Chondrocyte (in vitro differentiated cells): ENCODE results near the gene SIRT6. TPM values are rescaled to one million over a fixed set of nuclear protein-coding genes. Genes with fewer than 3 reads are reported as not detected.
"Not testable (repeated sequence)": the region's sequence is repeated elsewhere in the genome, so short reads cannot be mapped to it uniquely, and the experiment has no call there.

Experiments
- DNase-seq: peaks from one replicate; pipeline ENCODE4 v3.0.0; 2021; ENCODE audit warnings: mixed read lengths, low spot score
- H3K27ac Mint-ChIP-seq: one replicate; pipeline ENCODE4 v1.8.0; 2021; ENCODE audit warnings: mild to moderate bottlenecking, moderate library complexity, mixed read lengths; ENCODE audit not compliant: unreplicated experiment
- H3K27me3 Mint-ChIP-seq: 2 replicates; pipeline ENCODE4 v1.8.0; 2021; ENCODE audit warnings: low read depth, mixed read lengths
- H3K36me3 Mint-ChIP-seq: 2 replicates; pipeline ENCODE4 v1.8.0; 2021; ENCODE audit warnings: low read depth, mixed read lengths
- H3K4me1 Mint-ChIP-seq: 2 replicates; pipeline ENCODE4 v1.8.0; 2021; ENCODE audit warnings: low read depth, mild to moderate bottlenecking, mixed read lengths
- H3K4me3 Mint-ChIP-seq: one replicate; pipeline ENCODE4 v1.8.0; 2021; ENCODE audit warnings: mild to moderate bottlenecking, moderate library complexity, mixed read lengths; ENCODE audit not compliant: unreplicated experiment
- H3K9me3 Mint-ChIP-seq: 2 replicates; pipeline ENCODE4 v1.8.0; 2021; ENCODE audit warnings: low read depth, mixed read lengths
- long read RNA-seq: library from polyadenylated mRNA; stranded (forward); transcript quantifications from one replicate; pipeline ENCODE4 v2.0.0, GENCODE V29; 2021
- total RNA-seq: library from RNA; stranded (reverse); gene quantifications from 3 replicates; pipeline ENCODE4 v1.2.1, GENCODE V29; 2021
- TF ChIP-seq, protein P1 (sequence below): fragments of 200-600 bp; sonication (generic); IDR thresholded peaks from 2 replicates; pipeline ENCODE4 v1.5.0; 2021; ENCODE audit warnings: antibody characterized with exemption, mild to moderate bottlenecking, moderate library complexity

The SIRT6 gene
- total RNA-seq = 19.5 to 21.9 TPM (median 19.7 TPM) in 3 replicates
- long read RNA-seq, partial matches to known transcripts = 1 of 6 reads
- long read RNA-seq, other reads (novel, unspliced or antisense) = 3 of 6 reads

DNA sequence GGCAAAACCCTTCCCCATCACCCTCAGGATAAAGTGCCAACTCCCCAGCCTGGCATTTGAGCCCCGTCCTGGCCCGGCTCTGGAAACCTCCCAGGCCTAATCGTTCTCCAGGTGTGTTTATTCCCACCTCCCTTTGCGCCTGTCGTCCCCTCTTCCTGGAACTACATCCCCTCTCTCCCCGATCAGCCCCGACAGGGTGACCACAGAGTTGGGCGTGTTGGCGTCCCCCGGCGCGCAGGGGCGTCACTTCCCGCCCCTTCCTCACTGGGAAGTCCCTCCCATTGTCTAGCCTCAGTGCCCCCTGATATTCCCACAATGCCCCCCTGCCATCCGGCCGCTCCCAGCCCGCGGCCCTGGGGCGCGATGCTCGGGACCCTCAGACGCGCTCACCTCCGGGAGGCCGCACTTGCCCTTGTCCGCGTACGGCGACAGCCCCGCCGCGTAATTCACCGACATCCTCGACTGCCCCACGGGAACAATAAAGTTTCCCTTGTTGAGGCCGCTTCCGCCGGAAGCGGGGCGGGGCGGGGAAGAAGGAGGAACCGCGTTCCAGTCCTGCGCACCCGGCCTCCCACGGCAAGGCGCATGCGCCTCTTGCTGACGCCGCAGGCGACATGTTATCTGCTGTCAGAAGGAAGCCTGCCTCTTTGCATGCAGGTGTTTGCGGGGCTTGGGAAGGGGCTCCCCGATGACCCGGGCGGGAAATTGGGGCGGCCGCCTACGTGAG, at the start of gene SIRT6, which contains the start of gene ANKRD24:
Gene SIRT6, minus strand, starts transcription at position 480 of the 727 bp plus-strand sequence. Its CDS starts 24 bp downstream, at position 456.
Gene ANKRD24, plus strand, starts transcription at position 606 of the 727 bp plus-strand sequence. CDS start 3,737 bp downstream, outside the sequence.
- H3K36me3 Mint-ChIP-seq = peaks cover 9% of the 10 kb centered on the region
- H3K27me3 Mint-ChIP-seq = no peaks in the 10 kb centered on the region
- TF ChIP-seq, protein P1, sequence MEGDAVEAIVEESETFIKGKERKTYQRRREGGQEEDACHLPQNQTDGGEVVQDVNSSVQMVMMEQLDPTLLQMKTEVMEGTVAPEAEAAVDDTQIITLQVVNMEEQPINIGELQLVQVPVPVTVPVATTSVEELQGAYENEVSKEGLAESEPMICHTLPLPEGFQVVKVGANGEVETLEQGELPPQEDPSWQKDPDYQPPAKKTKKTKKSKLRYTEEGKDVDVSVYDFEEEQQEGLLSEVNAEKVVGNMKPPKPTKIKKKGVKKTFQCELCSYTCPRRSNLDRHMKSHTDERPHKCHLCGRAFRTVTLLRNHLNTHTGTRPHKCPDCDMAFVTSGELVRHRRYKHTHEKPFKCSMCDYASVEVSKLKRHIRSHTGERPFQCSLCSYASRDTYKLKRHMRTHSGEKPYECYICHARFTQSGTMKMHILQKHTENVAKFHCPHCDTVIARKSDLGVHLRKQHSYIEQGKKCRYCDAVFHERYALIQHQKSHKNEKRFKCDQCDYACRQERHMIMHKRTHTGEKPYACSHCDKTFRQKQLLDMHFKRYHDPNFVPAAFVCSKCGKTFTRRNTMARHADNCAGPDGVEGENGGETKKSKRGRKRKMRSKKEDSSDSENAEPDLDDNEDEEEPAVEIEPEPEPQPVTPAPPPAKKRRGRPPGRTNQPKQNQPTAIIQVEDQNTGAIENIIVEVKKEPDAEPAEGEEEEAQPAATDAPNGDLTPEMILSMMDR = no peak
- H3K9me3 Mint-ChIP-seq = no peaks in the 10 kb centered on the region
- peak within 1 kb of the TSS; percentile 96 for H3K27ac Mint-ChIP-seq
- DNase-seq = peak; percentile 98
- peaks cover 18% of the 10 kb centered on the region for H3K4me1 Mint-ChIP-seq
- peak within 1 kb of the TSS; percentile 97 for H3K4me3 Mint-ChIP-seq

DNA sequence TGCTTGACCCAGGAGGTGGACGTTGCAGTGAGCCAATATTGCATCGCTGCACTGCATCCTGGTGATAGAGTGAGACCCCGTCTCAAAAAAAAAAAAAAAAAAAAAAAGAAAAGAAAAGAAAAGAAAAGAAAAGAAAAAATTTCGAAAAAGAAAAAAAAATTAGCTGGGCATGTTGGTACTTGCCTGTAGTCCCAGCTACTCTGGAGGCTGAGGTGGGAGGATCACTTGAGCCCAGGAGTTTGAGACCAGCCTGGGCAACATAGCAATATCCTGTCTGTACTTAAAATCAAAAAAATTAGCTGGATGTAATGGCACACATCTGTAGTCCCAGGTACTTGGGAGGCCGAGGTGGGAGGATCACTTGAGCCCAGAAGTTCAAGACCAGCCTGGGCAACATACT, 49.8 kb upstream of the SIRT6 start:
- not testable (repeated sequence) for DNase-seq

DNA sequence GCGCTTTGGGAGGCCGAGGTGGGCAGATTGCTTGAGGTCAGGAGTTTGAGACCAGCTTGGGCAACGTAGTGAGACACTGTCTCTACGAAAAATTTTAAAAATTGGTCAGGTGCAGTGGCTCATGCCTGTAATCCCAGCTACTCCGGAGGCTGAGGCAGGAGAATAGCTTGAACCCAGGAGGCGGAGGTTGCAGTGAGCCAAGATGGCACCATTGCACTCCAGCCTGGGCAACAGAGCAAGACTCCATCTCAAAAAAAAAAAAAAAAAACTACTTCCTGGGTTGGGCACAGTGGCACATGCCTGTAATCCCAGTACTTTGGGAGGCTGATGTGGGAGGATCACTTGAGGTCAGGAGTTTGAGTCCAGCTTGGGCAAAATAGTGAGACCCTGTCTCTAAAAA, 49.2 kb upstream of the SIRT6 start:
- not testable (repeated sequence) for H3K4me3 Mint-ChIP-seq, H3K36me3 Mint-ChIP-seq, H3K9me3 Mint-ChIP-seq, H3K4me1 Mint-ChIP-seq, H3K27ac Mint-ChIP-seq, H3K27me3 Mint-ChIP-seq, DNase-seq

More for the DNA sequence above, 49.8 kb upstream of the SIRT6 start:
- H3K27me3 Mint-ChIP-seq, H3K27ac Mint-ChIP-seq, H3K9me3 Mint-ChIP-seq, H3K4me1 Mint-ChIP-seq, H3K36me3 Mint-ChIP-seq, H3K4me3 Mint-ChIP-seq: not testable (repeated sequence)

DNA sequence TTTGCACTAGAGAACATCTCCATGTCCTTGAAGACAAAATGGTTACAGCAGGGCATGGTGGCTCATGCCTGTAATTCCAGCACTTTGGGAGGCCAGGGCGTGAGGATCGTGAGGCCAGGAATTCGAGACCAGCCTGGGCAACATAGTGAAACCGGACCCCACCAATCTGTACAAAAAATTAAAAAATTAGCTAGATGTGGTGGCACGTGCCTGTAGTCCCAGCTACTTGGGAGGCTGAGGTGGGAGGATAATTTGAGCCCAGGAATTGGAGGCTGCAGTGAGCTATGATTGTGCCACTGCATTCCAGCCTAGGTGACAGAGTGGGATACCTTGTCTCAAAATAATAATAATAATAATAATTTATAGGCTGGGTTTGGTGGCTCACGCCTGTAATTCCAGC, 47.9 kb upstream of the SIRT6 start:
- H3K36me3 Mint-ChIP-seq, H3K9me3 Mint-ChIP-seq, DNase-seq, H3K4me1 Mint-ChIP-seq, H3K4me3 Mint-ChIP-seq, H3K27ac Mint-ChIP-seq: not testable (repeated sequence)
- peaks cover 10% of the 10 kb centered on the region for H3K27me3 Mint-ChIP-seq

DNA sequence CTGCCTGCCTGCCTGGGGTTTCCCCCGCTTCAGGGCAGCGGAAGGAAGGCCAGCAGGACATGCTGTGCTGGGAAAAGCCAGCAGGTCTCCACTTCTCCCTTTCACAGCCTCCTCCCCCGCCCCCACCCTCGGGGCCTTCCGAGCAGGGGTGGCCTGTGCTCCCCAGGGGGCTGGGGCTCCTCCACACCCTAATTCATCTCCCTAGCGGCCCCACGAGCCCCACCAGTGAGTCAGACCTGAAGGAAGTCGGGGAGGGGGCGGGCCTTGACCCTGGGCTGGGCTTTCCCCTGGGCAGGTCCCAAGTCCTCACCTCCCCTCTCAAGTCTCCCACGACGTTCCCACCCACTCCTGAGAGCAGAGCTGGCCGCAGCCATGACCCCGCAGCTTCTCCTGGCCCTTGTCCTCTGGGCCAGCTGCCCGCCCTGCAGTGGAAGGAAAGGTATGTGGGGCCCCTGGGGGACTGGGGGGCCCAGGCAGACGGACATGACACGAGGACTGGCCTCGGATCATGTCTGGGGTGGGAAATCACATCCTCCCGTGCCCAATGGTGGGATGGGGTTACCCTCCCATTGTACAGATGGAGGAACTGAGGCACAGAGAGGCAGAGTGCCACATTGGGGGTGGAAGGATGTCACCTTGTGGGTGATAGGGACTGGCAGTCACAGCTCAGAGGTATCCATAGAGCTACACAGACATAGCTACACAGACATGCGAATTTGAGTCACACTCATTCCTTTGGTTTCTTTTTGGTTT, 47.0 kb upstream of the SIRT6 start, which contains the start of gene EBI3:
Gene EBI3, plus strand, starts transcription at position 345 of the 753 bp plus-strand sequence. Its CDS starts 28 bp downstream, at position 373.
- TF ChIP-seq, protein P1 = no peak
- peaks cover 10% of the 10 kb centered on the region for H3K27me3 Mint-ChIP-seq
- H3K4me1 Mint-ChIP-seq = no peaks in the 10 kb centered on the region
- no peaks in the 10 kb centered on the region for H3K9me3 Mint-ChIP-seq
- DNase-seq = no peak
- H3K27ac Mint-ChIP-seq = peak within 1 kb of the TSS; percentile 54
- no peaks in the 10 kb centered on the region for H3K36me3 Mint-ChIP-seq
- no peak within 1 kb of the TSS for H3K4me3 Mint-ChIP-seq

DNA sequence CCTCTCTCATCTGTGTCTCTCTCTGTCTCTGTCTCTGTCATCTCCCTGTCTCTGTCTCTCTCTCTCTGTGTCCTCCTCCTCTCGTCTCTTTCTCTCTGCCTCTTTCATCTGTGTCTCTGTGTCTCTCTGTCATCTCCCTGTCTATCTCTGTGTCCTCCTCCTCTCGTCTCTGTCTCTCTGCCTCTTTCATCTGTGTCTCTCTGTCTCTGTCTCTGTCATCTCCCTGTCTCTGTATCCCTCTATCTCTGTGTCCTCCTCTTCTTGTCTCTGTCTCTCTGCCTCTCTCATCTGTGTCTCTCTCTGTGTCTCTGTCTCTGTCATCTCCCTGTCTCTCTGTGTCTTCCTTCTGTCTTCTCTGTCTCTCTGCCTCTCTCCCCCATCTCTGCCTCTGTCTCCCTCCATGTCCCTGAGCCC, 46.4 kb upstream of the SIRT6 start:
- Mint-ChIP-seq H3K4me3 (no peak overlapping the region), H3K27ac (no peak overlapping the region), H3K4me1 (no peaks in the 10 kb centered on the region), H3K36me3 (no peaks in the 10 kb centered on the region), H3K27me3 (peaks cover 10% of the 10 kb centered on the region), H3K9me3 (no peaks in the 10 kb centered on the region)
- TF ChIP-seq, protein P1 = no peak
- DNase-seq = no peak
